HepG2 (cell line): ENCODE measurements around the gene NLGN2. TPM values are rescaled to one million over a fixed set of nuclear protein-coding genes. Genes with fewer than 3 reads are reported as not detected.

Experiments
- ATAC-seq: fragments of 200-7000 bp; cut with Tn5 transposase; 3 replicates; pipeline ENCODE4 v1.9.1; 2020; ENCODE audit warnings: mild to moderate bottlenecking, moderate library complexity
- BruUV-seq: library from RNA; stranded (reverse); fragments of 400-500 nt; replicated peaks from 2 replicates; lab custom pipeline; 2021; lab: Mats Ljungman, UMichigan
- CTCF ChIA-PET: fragments of 300-600 bp; formaldehyde crosslinking; extraction: SDS; loops from one replicate; lab custom pipeline; 2021; ENCODE audit warnings: low total read pairs, inconsistent platforms, low intra/inter-chr PET ratio; lab: Yijun Ruan, JAX
- POLR2A ChIA-PET: fragments of 350-600 bp; sonication (Branson Sonifier 250); formaldehyde crosslinking; loops from one replicate; lab custom pipeline; 2020; ENCODE audit warnings: antibody characterized with exemption, inconsistent platforms; lab: Yijun Ruan, JAX
- DNase-seq: peaks from one replicate; pipeline ENCODE4 v3.0.0-alpha.2; 2015; ENCODE audit warnings: low spot score
- FAIRE-seq: peaks from 3 replicates; lab custom pipeline; 2011; peaks lifted over from hg19 to GRCh38; lab: Jason Lieb, UNC
- H2AFZ ChIP-seq: one replicate; pipeline ENCODE4 v1.6.1; 2011; ENCODE audit warnings: low read length, inconsistent platforms
- H3K27ac ChIP-seq: fragments of 300-600 bp; 3 replicates; pipeline ENCODE4 v1.8.0; 2011; ENCODE audit warnings: mixed run types, mild to moderate bottlenecking, mixed read lengths, low read length, inconsistent platforms; ENCODE audit not compliant: insufficient read depth; ENCODE audit errors: extremely low read length
- H3K27me3 ChIP-seq, 2 experiments: fragments of 200-600 bp in 1 of 2; 2 replicates in 1 of 2; 3 replicates in 1 of 2; pipeline versions ENCODE4 v1.6.0 to v1.8.0; 2011; ENCODE audit warnings: low read length in 2 of 2, mild to moderate bottlenecking in 2 of 2, moderate library complexity in 2 of 2, inconsistent platforms in 1 of 2; ENCODE audit not compliant: insufficient read depth in 2 of 2, control insufficient read depth in 1 of 2
- H3K36me3 ChIP-seq, 2 experiments: fragments of 200-600 bp in 1 of 2; replicated peaks in 1 of 2; 2 replicates in 1 of 2; 3 replicates in 1 of 2; pipeline versions ENCODE4 v1.5.1 to v1.8.0; 2011; ENCODE audit warnings: low read length in 2 of 2, inconsistent platforms in 1 of 2; ENCODE audit not compliant: insufficient read depth in 2 of 2, control insufficient read depth in 1 of 2
- H3K4me1 ChIP-seq: 2 replicates; pipeline ENCODE4 v1.5.1; 2012; ENCODE audit warnings: low read length, inconsistent platforms; ENCODE audit not compliant: insufficient read depth
- H3K4me2 ChIP-seq: 2 replicates; pipeline ENCODE4 v1.6.0; 2011; ENCODE audit warnings: low read depth, low read length, inconsistent platforms
- H3K4me3 ChIP-seq, 3 experiments: fragments of 200-600 bp in 1 of 3; sonication (generic), shearing (Covaris generic) in 1 of 3; replicated peaks in 1 of 3; 2 replicates each; pipeline ENCODE4 v1.5.1; 2011 to 2016; ENCODE audit warnings: low read length in 3 of 3, inconsistent platforms in 2 of 3, low read depth in 2 of 3, mild to moderate bottlenecking in 2 of 3, control low read depth in 1 of 3, mixed read lengths in 1 of 3; ENCODE audit not compliant: insufficient read depth in 1 of 3
- H3K79me2 ChIP-seq: one replicate; pipeline ENCODE4 v1.6.1; 2011; ENCODE audit warnings: low read length, inconsistent platforms; ENCODE audit not compliant: insufficient read depth
- H3K9ac ChIP-seq: 2 replicates; pipeline ENCODE4 v1.6.0; 2011; ENCODE audit warnings: mild to moderate bottlenecking, low read depth, low read length, inconsistent platforms; ENCODE audit not compliant: insufficient read depth
- H3K9me3 ChIP-seq: 2 replicates; pipeline ENCODE4 v1.5.1; 2012; ENCODE audit warnings: mild to moderate bottlenecking, low read length
- H4K20me1 ChIP-seq: 2 replicates; pipeline ENCODE4 v1.6.0; 2011; ENCODE audit warnings: inconsistent platforms, mild to moderate bottlenecking, low read length, moderate library complexity; ENCODE audit not compliant: insufficient read depth
- HDAC1 ChIP-seq: sonication (generic); formaldehyde crosslinking; IDR thresholded peaks from 2 replicates; pipeline ENCODE4 v1.5.1; 2020; ENCODE audit warnings: mild to moderate bottlenecking, missing genetic modification reagents
- HNF4A ChIP-seq: sonication (generic); formaldehyde crosslinking; IDR thresholded peaks from 2 replicates; pipeline ENCODE4 v1.4.0; 2020; ENCODE audit warnings: missing genetic modification reagents
- KDM1A ChIP-seq: IDR thresholded peaks from 2 replicates; pipeline ENCODE4 v1.6.1; 2016; ENCODE audit warnings: missing compliant biosample characterization
- KMT2A ChIP-seq: sonication (generic); formaldehyde crosslinking; IDR thresholded peaks from 2 replicates; pipeline ENCODE4 v1.4.0; 2020; ENCODE audit warnings: missing genetic modification reagents
- MIER3 ChIP-seq: IDR thresholded peaks from 2 replicates; pipeline ENCODE4 v1.6.1; 2016; ENCODE audit warnings: missing compliant biosample characterization, borderline replicate concordance
- MTF1 ChIP-seq: sonication (generic); formaldehyde crosslinking; IDR thresholded peaks from 2 replicates; pipeline ENCODE4 v1.5.0; 2020; ENCODE audit warnings: missing genetic modification reagents
- MYC ChIP-seq: sonication (generic); formaldehyde crosslinking; IDR thresholded peaks from 2 replicates; pipeline ENCODE4 v1.9.0; 2021; ENCODE audit warnings: missing genetic modification reagents, borderline replicate concordance
- SMAD3 ChIP-seq: sonication (generic); formaldehyde crosslinking; IDR thresholded peaks from 2 replicates; pipeline ENCODE4 v1.4.0; 2020; ENCODE audit warnings: missing genetic modification reagents
- ZNF30 ChIP-seq: sonication (generic); formaldehyde crosslinking; IDR thresholded peaks from 2 replicates; pipeline ENCODE4 v1.5.0; 2020; ENCODE audit warnings: mild to moderate bottlenecking, missing genetic modification reagents
- ZNF879 ChIP-seq: sonication (generic); formaldehyde crosslinking; IDR thresholded peaks from 2 replicates; pipeline ENCODE4 v1.8.1; 2023; ENCODE audit warnings: missing genetic modification reagents
- WGBS: methylation state at CpG from one replicate; pipeline ENCODE4 v1.1.6; 2017; ENCODE audit warnings: low lambda C conversion rate; 5-methylcytosine and 5-hydroxymethylcytosine counted together
- in situ Hi-C: cut with HindIII; loops from 2 replicates; pipeline ENCODE4 v1.10.0; 2017; ENCODE audit warnings: low pct_unique_long_range_greater_than_20kb; ENCODE audit not compliant: extremely low pct_ligation_motif_present
- intact Hi-C: fragments of 100-400 bp; cut with micrococcal nuclease; formaldehyde crosslinking; loops from one replicate; pipeline ENCODE4 v1.10.0; 2022; ENCODE audit not compliant: unreplicated experiment
- polyA plus RNA-seq, 8 experiments: library from polyadenylated mRNA; depleted of rRNA in 3 of 8; stranded (reverse) in 7 of 8; unstranded in 1 of 8; fragments of >200 nt; fragmentation: Illumina TruSeq in 4 of 8; extraction: Trizol in 4 of 8; gene quantifications; 2 replicates each; pipeline versions ENCODE4 v1.2.1 to v1.2.3, GENCODE V29; 2011 to 2016; ENCODE audit warnings: low read depth in 4 of 8, missing spikeins in 1 of 8, mixed read lengths in 1 of 8; ENCODE audit not compliant: insufficient read depth in 1 of 8
- total RNA-seq, 5 experiments: library from RNA; depleted of rRNA; stranded (reverse); fragments of >200 nt; fragmentation: Illumina TruSeq; extraction: Trizol; gene quantifications; 2 replicates each; pipeline ENCODE4 v1.2.3, GENCODE V29; 2016; ENCODE audit warnings: low read depth in 1 of 5
- TF ChIP-seq, protein P1 (sequence below): sonication (generic); formaldehyde crosslinking; IDR thresholded peaks from 2 replicates; pipeline ENCODE4 v1.4.0; 2020; ENCODE audit warnings: missing genetic modification reagents
- TF ChIP-seq, protein P2 (sequence below): sonication (generic); formaldehyde crosslinking; IDR thresholded peaks from 2 replicates; pipeline ENCODE4 v1.4.0; 2020; ENCODE audit warnings: missing genetic modification reagents, borderline replicate concordance
- TF ChIP-seq, protein P3 (sequence below): sonication (generic); formaldehyde crosslinking; IDR thresholded peaks from 2 replicates; pipeline ENCODE4 v1.5.0; 2020; ENCODE audit warnings: missing genetic modification reagents
- TF ChIP-seq, protein P4 (sequence below): sonication (generic); formaldehyde crosslinking; IDR thresholded peaks from 2 replicates; pipeline ENCODE4 v1.8.1; 2023; ENCODE audit warnings: missing genetic modification reagents, mild to moderate bottlenecking, borderline replicate concordance
- TF ChIP-seq, protein P5 (sequence below): sonication (generic); formaldehyde crosslinking; IDR thresholded peaks from 2 replicates; pipeline ENCODE4 v1.5.0; 2020; ENCODE audit warnings: mild to moderate bottlenecking, low read depth, missing genetic modification reagents, borderline replicate concordance
- TF ChIP-seq, protein P6 (sequence below): sonication (generic); formaldehyde crosslinking; conservative IDR thresholded peaks from 2 replicates; pipeline ENCODE4 v1.8.0; 2022; ENCODE audit warnings: mild to moderate bottlenecking, moderate library complexity, missing genetic modification reagents

NLGN2 gene
- total and polyA plus RNA-seq, 2 of the 13 experiments (the other 11 are each of a cell fraction or from before 2014, with no cell fraction given), result 1.9 to 11.0 TPM

DNA sequence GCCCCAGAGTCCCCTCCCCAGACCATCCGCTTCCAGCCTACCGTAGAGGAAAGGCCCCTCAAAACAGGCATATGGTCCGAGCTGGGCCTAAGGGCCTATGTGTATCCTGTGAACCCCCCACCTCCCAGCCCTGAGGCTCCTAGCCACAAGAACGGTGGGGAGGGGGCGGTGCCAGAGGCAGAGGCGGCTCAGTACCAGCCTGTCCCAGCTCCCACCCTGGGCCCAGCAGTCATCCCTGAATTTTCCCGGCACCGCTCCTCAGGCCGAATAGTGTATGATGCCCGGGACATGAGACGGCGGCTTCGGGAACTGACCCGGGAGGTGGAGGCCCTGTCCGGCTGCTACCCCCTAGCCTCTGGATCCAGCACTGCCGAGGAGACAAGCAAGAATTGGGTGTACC lies 13.5 kb downstream of the NLGN2 start:
- Histone ChIP-seq H3K36me3 (no peaks in the 10 kb centered on the region), H3K4me1 (peaks cover 13% of the 10 kb centered on the region; the same call in 1 of the 2 replicates), H2AFZ (no peak overlapping the region), H3K9me3 (no peaks in the 10 kb centered on the region), H3K79me2 (no peaks in the 10 kb centered on the region), H3K27me3 (peaks cover 2 to 5% of the 10 kb centered on the region in 2 experiments; a peak in 1 of 5 replicates), H3K4me2 (no peak overlapping the region), H3K4me3 (no peak overlapping the region), H3K27ac (no peak overlapping the region), H4K20me1 (no peaks in the 10 kb centered on the region), H3K9ac (no peak overlapping the region)
- BruUV-seq, result no TSS peak
- FAIRE-seq (no peak), DNase-seq (no peak), ATAC-seq (no peak; the same call in 2 of the 3 replicates)
- intact Hi-C loops, result no loop called here
- POLR2A ChIA-PET, result interaction anchor here (1.8 kb wide), 1 partner anchor 18 kb away, joined by 11 read pairs; the partner anchor contains the start of gene TMEM256
- in situ Hi-C loops, result no loop called here
- CTCF ChIA-PET, result no interaction called here
- WGBS, result 73% methylated on average over 12 of the region's 16 CpGs
- TF ChIP-seq SMAD3 (CRISPR knock-in tag) (no peak), ZNF879 (no peak), HNF4A (CRISPR knock-in tag) (no peak), HDAC1 (no peak), MIER3 (CRISPR knock-in tag) (no peak), MYC (CRISPR knock-in tag) (no peak), KDM1A (CRISPR knock-in tag) (no peak), KMT2A (CRISPR knock-in tag) (no peak), MTF1 (CRISPR knock-in tag) (no peak), ZNF30 (CRISPR knock-in tag) (no peak)
- TF ChIP-seq, protein P1, sequence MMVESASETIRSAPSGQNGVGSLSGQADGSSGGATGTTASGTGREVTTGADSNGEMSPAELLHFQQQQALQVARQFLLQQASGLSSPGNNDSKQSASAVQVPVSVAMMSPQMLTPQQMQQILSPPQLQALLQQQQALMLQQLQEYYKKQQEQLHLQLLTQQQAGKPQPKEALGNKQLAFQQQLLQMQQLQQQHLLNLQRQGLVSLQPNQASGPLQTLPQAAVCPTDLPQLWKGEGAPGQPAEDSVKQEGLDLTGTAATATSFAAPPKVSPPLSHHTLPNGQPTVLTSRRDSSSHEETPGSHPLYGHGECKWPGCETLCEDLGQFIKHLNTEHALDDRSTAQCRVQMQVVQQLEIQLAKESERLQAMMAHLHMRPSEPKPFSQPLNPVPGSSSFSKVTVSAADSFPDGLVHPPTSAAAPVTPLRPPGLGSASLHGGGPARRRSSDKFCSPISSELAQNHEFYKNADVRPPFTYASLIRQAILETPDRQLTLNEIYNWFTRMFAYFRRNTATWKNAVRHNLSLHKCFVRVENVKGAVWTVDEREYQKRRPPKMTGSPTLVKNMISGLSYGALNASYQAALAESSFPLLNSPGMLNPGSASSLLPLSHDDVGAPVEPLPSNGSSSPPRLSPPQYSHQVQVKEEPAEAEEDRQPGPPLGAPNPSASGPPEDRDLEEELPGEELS (CRISPR knock-in tag), result no peak
- TF ChIP-seq, protein P2, sequence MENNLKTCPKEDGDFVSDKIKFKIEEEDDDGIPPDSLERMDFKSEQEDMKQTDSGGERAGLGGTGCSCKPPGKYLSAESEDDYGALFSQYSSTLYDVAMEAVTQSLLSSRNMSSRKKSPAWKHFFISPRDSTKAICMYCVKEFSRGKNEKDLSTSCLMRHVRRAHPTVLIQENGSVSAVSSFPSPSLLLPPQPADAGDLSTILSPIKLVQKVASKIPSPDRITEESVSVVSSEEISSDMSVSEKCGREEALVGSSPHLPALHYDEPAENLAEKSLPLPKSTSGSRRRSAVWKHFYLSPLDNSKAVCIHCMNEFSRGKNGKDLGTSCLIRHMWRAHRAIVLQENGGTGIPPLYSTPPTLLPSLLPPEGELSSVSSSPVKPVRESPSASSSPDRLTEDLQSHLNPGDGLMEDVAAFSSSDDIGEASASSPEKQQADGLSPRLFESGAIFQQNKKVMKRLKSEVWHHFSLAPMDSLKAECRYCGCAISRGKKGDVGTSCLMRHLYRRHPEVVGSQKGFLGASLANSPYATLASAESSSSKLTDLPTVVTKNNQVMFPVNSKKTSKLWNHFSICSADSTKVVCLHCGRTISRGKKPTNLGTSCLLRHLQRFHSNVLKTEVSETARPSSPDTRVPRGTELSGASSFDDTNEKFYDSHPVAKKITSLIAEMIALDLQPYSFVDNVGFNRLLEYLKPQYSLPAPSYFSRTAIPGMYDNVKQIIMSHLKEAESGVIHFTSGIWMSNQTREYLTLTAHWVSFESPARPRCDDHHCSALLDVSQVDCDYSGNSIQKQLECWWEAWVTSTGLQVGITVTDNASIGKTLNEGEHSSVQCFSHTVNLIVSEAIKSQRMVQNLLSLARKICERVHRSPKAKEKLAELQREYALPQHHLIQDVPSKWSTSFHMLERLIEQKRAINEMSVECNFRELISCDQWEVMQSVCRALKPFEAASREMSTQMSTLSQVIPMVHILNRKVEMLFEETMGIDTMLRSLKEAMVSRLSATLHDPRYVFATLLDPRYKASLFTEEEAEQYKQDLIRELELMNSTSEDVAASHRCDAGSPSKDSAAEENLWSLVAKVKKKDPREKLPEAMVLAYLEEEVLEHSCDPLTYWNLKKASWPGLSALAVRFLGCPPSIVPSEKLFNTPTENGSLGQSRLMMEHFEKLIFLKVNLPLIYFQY (CRISPR knock-in tag), result no peak
- TF ChIP-seq, protein P3, sequence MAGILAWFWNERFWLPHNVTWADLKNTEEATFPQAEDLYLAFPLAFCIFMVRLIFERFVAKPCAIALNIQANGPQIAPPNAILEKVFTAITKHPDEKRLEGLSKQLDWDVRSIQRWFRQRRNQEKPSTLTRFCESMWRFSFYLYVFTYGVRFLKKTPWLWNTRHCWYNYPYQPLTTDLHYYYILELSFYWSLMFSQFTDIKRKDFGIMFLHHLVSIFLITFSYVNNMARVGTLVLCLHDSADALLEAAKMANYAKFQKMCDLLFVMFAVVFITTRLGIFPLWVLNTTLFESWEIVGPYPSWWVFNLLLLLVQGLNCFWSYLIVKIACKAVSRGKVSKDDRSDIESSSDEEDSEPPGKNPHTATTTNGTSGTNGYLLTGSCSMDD (CRISPR knock-in tag), result no peak
- TF ChIP-seq, protein P4, sequence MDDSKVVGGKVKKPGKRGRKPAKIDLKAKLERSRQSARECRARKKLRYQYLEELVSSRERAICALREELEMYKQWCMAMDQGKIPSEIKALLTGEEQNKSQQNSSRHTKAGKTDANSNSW, result no peak
- TF ChIP-seq, protein P5, sequence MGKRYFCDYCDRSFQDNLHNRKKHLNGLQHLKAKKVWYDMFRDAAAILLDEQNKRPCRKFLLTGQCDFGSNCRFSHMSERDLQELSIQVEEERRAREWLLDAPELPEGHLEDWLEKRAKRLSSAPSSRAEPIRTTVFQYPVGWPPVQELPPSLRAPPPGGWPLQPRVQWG (CRISPR knock-in tag), result no peak
- TF ChIP-seq, protein P6, sequence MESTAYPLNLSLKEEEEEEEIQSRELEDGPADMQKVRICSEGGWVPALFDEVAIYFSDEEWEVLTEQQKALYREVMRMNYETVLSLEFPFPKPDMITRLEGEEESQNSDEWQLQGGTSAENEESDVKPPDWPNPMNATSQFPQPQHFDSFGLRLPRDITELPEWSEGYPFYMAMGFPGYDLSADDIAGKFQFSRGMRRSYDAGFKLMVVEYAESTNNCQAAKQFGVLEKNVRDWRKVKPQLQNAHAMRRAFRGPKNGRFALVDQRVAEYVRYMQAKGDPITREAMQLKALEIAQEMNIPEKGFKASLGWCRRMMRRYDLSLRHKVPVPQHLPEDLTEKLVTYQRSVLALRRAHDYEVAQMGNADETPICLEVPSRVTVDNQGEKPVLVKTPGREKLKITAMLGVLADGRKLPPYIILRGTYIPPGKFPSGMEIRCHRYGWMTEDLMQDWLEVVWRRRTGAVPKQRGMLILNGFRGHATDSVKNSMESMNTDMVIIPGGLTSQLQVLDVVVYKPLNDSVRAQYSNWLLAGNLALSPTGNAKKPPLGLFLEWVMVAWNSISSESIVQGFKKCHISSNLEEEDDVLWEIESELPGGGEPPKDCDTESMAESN (CRISPR knock-in tag), result no peak
